Vagina (tissue), 2 donors: ENCODE measurements around the gene NUDT6. TPM values are rescaled to one million over a fixed set of nuclear protein-coding genes. Genes with fewer than 3 reads are reported as not detected.
"Not testable (repeated sequence)": the region's sequence is repeated elsewhere in the genome, so short reads cannot be mapped to it uniquely, and the experiment has no call there.

Experiments used
- DNase-seq, 2 donors: peaks; one replicate each; pipeline ENCODE4 v3.0.0-alpha.2; 2017; ENCODE audit errors: extremely low spot score in 2 of 2
- H3K27ac ChIP-seq: fragments of 200-600 bp; sonication (generic); one replicate; pipeline ENCODE4 v1.5.1; 2019
- H3K27me3 ChIP-seq: fragments of 200-600 bp; sonication (generic); one replicate; pipeline ENCODE4 v1.5.1; 2019
- H3K36me3 ChIP-seq, 2 donors: fragments of 200-600 bp; sonication (generic); one replicate each; pipeline ENCODE4 v1.5.1; 2017 to 2019
- H3K4me1 ChIP-seq: fragments of 200-600 bp; sonication (generic); one replicate; pipeline ENCODE4 v1.5.1; 2019
- H3K4me3 ChIP-seq, 2 donors: fragments of 200-600 bp; sonication (generic); 1 replicate in 1 of 2; 2 replicates in 1 of 2; pipeline ENCODE4 v1.5.1; 2016 to 2019
- H3K9me3 ChIP-seq: fragments of 200-600 bp; sonication (generic); one replicate; pipeline ENCODE4 v1.5.1; 2019
- CTCF ChIP-seq, 3 experiments: fragments of 450-650 bp in 2 of 3; fragments of 200-600 bp in 1 of 3; sonication (generic) in 1 of 3; IDR thresholded peaks; one replicate each; pipeline ENCODE4 v1.5.1; 2017 to 2019; ENCODE audit warnings: antibody characterized with exemption in 3 of 3, mild to moderate bottlenecking in 2 of 3, moderate library complexity in 2 of 3
- POLR2A ChIP-seq, 2 donors: fragments of 450-650 bp; IDR thresholded peaks; one replicate each; pipeline ENCODE4 v1.6.1; 2017; ENCODE audit warnings: antibody characterized with exemption in 2 of 2, mild to moderate bottlenecking in 2 of 2, moderate library complexity in 2 of 2
- POLR2AphosphoS5 ChIP-seq, 2 donors: sonication (generic); formaldehyde crosslinking; IDR thresholded peaks; one replicate each; pipeline ENCODE4 v1.9.0; 2017; ENCODE audit warnings: antibody characterized with exemption in 2 of 2, mild to moderate bottlenecking in 2 of 2, low read depth in 1 of 2; ENCODE audit not compliant: insufficient read depth in 1 of 2
- intact Hi-C: fragments of 100-400 bp; cut with DNase I; formaldehyde crosslinking; loops from one replicate; pipeline ENCODE4 v1.15.1; 2023
- total RNA-seq: library from RNA; depleted of rRNA; stranded (reverse); fragments of >200 nt; gene quantifications from one replicate; pipeline ENCODE4 v1.2.3, GENCODE V29; 2016

NUDT6 gene
- total RNA-seq, 1 donor from 2014 or later = 3.2 TPM

GRCh38 chr4:122876456-122876855, 45.9 kb downstream of the NUDT6 start:
- Histone ChIP-seq H3K9me3 (no peaks in the 10 kb centered on the region), H3K27ac (no peak overlapping the region), H3K36me3 (no peaks in the 10 kb centered on the region), H3K4me3 (no peak overlapping the region), H3K27me3 (no peaks in the 10 kb centered on the region), H3K4me1 (no peaks in the 10 kb centered on the region)
- intact Hi-C loops = no loop called here
- DNase-seq = no peak
- TF ChIP-seq CTCF (IDR thresholded peaks at IDR 0.05) (no peak), POLR2A (IDR thresholded peaks at IDR 0.05) (no peak), POLR2AphosphoS5 (IDR thresholded peaks at IDR 0.05; ENCODE audit: insufficient read depth in 1 of 2, low read depth in 1 of 2) (no peak)

GRCh38 chr4:122875949-122876348, 46.4 kb downstream of the NUDT6 start:
- no peaks in the 10 kb centered on the region for H3K9me3 ChIP-seq
- TF ChIP-seq POLR2AphosphoS5 (IDR thresholded peaks at IDR 0.05; ENCODE audit: insufficient read depth in 1 of 2, low read depth in 1 of 2) (no peak), CTCF (IDR thresholded peaks at IDR 0.05) (no peak), POLR2A (IDR thresholded peaks at IDR 0.05) (no peak)
- no peak for DNase-seq
- H3K4me3 ChIP-seq = no peak overlapping the region
- no peak overlapping the region for H3K27ac ChIP-seq
- intact Hi-C loops = no loop called here
- no peaks in the 10 kb centered on the region for H3K4me1 ChIP-seq
- no peaks in the 10 kb centered on the region for H3K27me3 ChIP-seq
- no peaks in the 10 kb centered on the region for H3K36me3 ChIP-seq

- Histone ChIP-seq H3K9me3 (no peaks in the 10 kb centered on the region), H3K27ac (no peak overlapping the region), H3K36me3 (no peaks in the 10 kb centered on the region), H3K4me1 (no peaks in the 10 kb centered on the region), H3K27me3 (no peaks in the 10 kb centered on the region), H3K4me3 (no peak overlapping the region)
- no peak for TF ChIP-seq POLR2A (IDR thresholded peaks at IDR 0.05)
- no peak for TF ChIP-seq POLR2AphosphoS5 (IDR thresholded peaks at IDR 0.05; ENCODE audit: insufficient read depth in 1 of 2, low read depth in 1 of 2)
- no peak for TF ChIP-seq CTCF (IDR thresholded peaks at IDR 0.05)
- DNase-seq = no peak
- intact Hi-C loops = no loop called here
Observed at GRCh38 chr4:122873821-122874593, 48.4 kb downstream of the NUDT6 start.

- H3K36me3 ChIP-seq = no peaks in the 10 kb centered on the region
- no peak overlapping the region for H3K4me3 ChIP-seq
- H3K27me3 ChIP-seq = no peaks in the 10 kb centered on the region
- H3K4me1 ChIP-seq = no peaks in the 10 kb centered on the region
- no peaks in the 10 kb centered on the region for H3K9me3 ChIP-seq
- H3K27ac ChIP-seq = no peak overlapping the region
- intact Hi-C loops = no loop called here
- TF ChIP-seq POLR2A (IDR thresholded peaks at IDR 0.05) (no peak), POLR2AphosphoS5 (IDR thresholded peaks at IDR 0.05; ENCODE audit: insufficient read depth in 1 of 2, low read depth in 1 of 2) (no peak), CTCF (IDR thresholded peaks at IDR 0.05) (no peak)
- DNase-seq = no peak
Observed at GRCh38 chr4:122873146-122873545, 49.3 kb downstream of the NUDT6 start.

GRCh38 chr4:122868235-122868634, 54.2 kb downstream of the NUDT6 start:
- H3K36me3 ChIP-seq, H3K9me3 ChIP-seq, H3K27ac ChIP-seq, intact Hi-C loops, H3K4me3 ChIP-seq, H3K27me3 ChIP-seq, DNase-seq, H3K4me1 ChIP-seq: not testable (repeated sequence)
